K562 treated with DMSO at 1 percent for 4 hours (cell line): ENCODE results near the gene PCDHB7. TPM values are rescaled to one million over a fixed set of nuclear protein-coding genes. Genes with fewer than 3 reads are reported as not detected.

ENCODE experiments used
- total RNA-seq: library from RNA; unstranded; fragments of 300-600 nt; gene quantifications from 2 replicates; pipeline ENCODE4 v1.2.3, GENCODE V29; 2022; ENCODE audit not compliant: insufficient read depth

PCDHB7 gene
- not detected in 2 replicates for total RNA-seq

DNA sequence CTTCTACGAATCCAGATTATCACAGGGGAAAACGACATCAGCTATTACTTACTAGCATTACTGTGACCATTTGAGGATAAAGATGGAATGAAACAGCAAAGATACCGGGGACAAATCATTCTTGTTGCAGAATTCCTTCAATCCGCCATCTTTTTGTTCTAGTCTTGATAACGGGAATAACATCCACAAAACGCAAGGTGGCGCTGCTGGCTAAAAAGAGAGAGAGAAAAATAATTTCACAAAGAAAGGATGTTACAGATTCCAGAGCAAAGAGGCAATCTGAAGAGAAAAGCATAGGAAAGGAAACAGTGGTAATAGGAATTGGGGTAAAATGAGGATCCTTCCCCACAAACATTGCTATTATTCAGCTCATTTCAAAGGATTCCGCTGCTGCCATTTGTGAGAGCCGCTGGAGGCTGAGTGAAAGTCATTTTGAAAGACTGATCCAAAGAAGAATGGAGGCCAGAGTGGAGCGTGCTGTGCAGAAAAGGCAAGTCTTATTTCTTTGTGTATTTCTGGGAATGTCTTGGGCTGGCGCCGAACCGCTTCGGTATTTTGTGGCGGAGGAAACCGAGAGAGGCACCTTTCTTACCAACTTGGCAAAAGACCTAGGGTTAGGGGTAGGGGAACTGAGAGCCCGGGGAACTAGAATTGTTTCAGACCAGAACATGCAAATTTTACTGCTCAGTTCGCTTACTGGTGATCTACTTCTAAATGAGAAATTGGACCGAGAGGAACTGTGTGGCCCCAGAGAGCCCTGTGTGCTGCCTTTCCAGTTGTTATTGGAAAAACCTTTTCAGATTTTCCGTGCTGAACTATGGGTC lies at the start of gene PCDHB7:
Gene PCDHB7, plus strand, starts transcription at position 264 of the 824 bp plus-strand sequence. Its CDS starts 192 bp downstream, at position 456.

DNA sequence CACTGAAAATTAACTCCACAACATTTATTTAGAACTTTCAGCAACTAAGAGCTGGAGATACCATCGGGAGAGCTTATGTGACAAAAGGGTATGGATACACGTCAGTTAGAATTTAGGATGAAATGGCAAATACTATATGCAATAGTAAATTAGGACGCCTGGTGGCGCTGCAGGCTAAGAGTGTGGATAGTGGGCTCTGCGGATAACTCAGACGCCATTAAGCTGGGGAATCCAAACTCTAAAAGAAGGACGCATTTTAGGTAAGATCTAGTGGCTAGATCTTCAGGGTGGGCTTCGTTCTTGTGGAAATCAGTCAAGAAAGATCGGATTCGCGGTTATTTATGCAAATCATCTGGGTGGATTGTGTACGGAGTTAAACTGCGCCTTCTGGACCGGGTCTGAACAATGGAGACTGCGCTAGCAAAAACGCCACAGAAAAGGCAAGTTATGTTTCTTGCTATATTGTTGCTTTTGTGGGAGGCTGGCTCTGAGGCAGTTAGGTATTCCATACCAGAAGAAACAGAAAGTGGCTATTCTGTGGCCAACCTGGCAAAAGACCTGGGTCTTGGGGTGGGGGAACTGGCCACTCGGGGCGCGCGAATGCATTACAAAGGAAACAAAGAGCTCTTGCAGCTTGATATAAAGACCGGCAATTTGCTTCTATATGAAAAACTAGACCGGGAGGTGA lies 37.3 kb upstream of the PCDHB7 start, which contains the start of gene PCDHB5:
Gene PCDHB5, plus strand, starts transcription at position 177 of the 688 bp plus-strand sequence. Its CDS starts 229 bp downstream, at position 406.

DNA sequence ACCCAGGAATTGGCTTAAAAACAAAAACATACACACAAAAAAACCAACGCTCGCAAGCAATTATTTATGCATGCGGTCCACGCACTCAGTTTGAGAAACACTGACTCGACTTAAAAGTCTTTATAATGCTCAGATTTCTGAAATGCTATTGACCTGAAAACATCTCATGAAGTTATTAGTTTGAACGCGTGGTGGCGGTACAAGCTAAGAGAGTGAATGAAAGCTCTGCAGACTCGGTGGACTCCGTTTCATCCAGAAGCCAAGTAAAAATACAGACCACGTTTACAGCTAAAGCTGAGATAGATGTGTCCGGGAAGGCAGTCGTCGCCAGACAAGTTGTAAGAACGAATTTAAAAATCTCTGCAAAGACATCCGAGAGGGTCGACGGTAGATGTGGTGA lies 22.6 kb upstream of the PCDHB7 start, which contains the start of gene PCDHB6:
Gene PCDHB6, plus strand, starts transcription at position 246 of the 400 bp plus-strand sequence. CDS start 201 bp downstream, outside the sequence.

DNA sequence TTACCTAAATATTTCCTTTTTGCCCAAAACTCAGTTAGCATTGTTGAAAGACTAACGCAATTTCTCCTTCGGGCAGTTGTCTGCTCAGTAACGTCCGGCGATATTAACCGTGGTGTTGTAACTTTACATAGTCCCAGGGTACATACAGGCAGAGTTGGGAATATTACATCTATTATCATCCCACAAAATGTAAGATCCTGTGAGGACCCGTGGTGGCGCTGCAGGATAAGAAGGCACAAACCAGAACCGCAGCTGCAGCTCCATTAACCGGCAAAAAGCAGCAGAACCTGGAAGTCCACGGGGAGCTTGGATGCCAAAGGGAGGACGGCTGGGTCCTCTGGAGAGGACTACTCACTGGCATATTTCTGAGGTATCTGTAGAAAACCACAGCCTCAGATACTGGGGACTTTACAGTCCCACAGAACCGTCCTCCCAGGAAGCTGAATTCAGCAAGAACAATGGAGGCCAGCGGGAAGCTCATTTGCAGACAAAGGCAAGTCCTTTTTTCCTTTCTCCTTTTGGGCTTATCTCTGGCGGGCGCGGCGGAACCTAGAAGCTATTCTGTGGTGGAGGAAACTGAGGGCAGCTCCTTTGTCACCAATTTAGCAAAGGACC lies 5.2 kb downstream of the PCDHB7 start, which contains the start of gene PCDHB8:
Gene PCDHB8, plus strand, starts transcription at position 214 of the 615 bp plus-strand sequence. Its CDS starts 245 bp downstream, at position 459.

DNA sequence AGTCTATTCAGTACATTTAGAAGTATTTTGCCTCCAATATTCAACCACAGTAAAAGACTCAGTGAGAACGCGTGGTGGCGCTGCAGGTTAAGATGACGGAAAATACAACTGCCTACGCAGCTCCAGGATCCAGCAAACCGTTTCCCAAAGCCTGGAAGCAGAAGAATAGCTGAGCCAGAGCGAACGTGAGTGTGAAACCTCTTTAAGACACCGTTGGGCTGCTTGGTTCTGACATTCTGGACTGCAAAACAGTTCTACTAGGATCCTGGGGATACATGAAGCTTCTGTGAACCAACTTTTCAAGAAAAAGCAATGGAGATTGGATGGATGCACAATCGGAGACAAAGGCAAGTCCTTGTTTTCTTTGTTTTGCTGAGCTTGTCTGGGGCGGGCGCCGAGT lies 9.8 kb downstream of the PCDHB7 start, which contains the start of gene PCDHB16:
Gene PCDHB16, plus strand, starts transcription at position 140 of the 400 bp plus-strand sequence. Its CDS starts 173 bp downstream, at position 313.

DNA sequence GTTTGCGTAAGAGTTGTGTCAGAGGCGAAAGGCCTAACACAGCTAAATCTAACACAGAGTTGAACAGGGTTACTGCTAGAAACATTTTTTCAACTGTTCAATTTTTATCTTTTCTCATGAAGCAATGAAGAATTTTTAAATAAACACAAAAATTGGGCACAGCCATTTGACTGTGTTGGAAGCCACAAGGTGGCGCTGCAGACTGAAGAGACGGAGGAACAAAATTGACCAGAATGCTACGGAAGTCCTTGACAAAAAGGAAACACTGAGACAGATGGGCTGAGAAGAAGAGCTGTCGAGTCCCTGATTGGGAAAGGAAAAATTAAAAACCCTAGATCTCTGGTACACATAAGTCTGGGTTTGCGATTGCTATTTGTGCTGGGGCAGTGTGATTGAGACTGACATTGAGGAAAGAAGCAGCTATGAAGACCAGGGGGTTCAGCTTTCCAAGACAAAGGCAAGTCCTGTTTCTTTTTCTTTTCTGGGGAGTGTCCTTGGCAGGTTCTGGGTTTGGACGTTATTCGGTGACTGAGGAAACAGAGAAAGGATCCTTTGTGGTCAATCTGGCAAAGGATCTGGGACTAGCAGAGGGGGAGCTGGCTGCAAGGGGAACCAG lies 14.6 kb downstream of the PCDHB7 start, which contains the start of gene PCDHB9:
Gene PCDHB9, plus strand, starts transcription at position 265 of the 616 bp plus-strand sequence. Its CDS starts 158 bp downstream, at position 423.

DNA sequence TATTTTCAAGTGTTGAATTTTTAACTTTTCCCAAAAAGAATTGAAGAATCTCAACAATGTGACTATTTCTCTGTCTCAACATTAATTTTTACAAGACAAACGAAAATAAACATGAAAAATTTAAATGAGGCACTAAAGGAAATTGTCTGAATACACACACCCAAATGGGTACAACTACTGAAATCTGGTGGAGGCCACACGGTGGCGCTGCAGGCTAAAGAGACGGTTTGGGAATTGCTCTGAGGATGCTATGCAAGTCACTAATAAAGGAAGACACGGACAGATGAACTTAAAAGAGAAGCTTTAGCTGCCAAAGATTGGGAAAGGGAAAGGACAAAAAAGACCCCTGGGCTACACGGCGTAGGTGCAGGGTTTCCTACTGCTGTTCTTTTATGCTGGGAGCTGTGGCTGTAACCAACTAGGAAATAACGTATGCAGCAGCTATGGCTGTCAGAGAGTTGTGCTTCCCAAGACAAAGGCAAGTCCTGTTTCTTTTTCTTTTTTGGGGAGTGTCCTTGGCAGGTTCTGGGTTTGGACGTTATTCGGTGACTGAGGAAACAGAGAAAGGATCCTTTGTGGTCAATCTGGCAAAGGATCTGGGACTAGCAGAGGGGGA lies 19.8 kb downstream of the PCDHB7 start, which contains the start of gene PCDHB10:
Gene PCDHB10, plus strand, starts transcription at position 244 of the 616 bp plus-strand sequence. Its CDS starts 200 bp downstream, at position 444.

DNA sequence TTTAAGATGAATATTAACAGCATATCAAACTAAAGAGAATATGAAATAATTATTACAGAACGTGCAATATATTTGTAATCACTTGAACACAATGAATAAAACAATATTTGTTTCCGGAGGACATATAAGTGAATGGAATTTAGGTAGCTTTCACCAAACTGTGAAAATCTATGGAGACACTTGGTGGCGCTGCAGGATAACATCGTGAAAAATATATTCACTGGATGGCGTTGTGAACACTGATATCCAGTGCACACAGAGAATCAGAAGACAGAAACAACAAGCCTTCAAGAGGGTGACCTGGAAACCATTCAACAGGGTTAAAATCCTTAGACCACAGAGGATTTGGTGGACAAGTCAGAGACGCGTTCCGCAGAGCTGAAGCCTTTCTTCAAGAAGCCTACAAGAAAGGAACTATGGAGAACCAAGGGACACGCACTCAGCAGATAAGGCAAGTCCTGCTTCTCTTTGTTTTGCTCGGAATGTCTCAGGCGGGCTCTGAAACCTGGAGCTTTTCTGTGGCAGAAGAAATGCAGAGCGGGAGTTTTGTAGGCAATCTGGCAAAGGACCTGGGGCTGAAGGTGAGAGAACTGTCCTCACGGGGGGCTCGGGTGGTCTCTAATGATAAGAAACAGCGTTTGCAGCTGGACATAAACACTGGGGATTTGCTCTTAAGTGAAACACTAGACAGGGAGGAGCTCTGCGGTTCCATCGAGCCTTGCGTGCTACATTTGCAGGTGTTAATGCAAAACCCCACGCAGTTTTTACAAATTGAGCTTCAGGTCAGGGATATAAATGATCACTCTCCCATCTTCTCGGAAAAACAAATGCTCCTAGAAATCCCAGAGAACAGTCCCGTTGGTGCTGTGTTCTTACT lies 27.2 kb downstream of the PCDHB7 start, which contains the start of gene PCDHB11:
Gene PCDHB11, plus strand, starts transcription at position 269 of the 877 bp plus-strand sequence. Its CDS starts 148 bp downstream, at position 417.

DNA sequence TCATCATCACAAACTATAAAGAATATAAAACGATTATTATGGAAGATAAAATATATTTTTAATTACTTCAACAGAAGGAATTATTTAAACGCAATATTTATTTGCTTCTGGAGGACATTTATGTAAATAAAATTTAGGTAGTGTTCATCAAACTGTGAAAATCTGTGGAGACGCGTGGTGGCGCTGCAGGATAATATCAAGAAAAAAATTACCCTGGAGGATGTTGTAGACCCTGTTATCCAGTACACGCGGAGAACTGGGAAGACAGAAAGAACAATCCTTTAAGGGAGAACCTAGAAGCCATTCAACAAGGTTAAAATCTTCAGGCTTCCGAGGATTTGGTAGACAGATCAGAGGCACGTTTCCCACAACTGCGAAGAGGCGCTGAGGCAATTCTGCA lies 36.0 kb downstream of the PCDHB7 start, which contains the start of gene PCDHB12:
Gene PCDHB12, plus strand, starts transcription at position 242 of the 400 bp plus-strand sequence. CDS start 189 bp downstream, outside the sequence.

DNA sequence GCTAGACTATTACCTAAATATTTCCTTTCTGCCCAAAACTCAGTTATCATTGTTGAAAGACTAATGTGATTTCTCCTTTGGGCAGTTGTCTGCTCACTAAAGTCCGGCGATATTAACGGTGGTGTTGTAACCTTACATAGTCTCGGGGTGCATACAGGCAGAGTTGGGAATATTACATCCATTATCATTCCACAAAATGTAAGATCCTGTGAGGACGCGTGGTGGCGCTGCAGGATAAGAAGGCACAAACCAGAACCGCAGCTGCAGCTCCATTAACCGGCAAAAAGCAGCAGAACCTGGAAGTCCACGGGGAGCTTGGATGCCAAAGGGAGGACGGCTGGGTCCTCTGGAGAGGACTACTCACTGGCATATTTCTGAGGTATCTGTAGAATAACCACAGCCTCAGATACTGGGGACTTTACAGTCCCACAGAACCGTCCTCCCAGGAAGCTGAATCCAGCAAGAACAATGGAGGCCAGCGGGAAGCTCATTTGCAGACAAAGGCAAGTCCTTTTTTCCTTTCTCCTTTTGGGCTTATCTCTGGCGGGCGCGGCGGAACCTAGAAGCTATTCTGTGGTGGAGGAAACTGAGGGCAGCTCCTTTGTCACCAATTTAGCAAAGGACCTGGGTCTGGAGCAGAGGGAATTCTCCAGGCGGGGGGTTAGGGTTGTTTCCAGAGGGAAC lies 41.4 kb downstream of the PCDHB7 start, which contains the start of gene PCDHB13:
Gene PCDHB13, plus strand, starts transcription at position 264 of the 684 bp plus-strand sequence. Its CDS starts 205 bp downstream, at position 469.

DNA sequence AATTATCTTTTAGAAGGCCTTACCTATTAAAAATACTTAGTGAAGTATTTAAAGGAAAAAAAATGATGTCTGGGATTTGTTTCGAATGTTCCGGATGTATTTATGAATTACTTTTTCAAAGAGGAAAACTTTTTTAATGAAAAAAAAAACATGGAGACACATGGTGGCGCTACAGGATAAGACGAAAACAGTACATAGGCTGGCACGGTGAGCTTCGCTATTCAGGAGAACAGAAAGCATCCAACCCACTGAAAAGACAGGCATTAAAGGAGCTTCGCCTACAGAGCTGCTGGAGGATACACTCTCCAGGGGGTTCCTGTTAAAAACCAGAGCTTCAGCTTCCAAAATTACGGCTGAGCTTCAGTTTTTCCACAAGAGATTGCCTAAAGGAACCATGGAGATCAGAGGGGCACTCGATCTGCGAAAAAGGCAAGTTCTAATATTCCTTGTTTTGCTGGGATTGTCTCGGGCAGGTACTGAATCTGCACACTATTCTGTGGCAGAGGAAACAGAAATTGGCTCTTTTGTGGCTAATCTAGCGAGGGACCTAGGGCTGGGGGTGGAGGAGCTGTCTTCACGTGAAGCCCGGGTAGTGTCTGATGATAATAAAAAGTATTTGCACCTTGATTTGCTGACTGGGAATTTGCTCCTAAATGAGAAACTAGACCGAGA lies 50.8 kb downstream of the PCDHB7 start, which contains the start of gene PCDHB14:
Gene PCDHB14, plus strand, starts transcription at position 232 of the 672 bp plus-strand sequence. Its CDS starts 163 bp downstream, at position 395.

Other genes with a start within 250 kb of the PCDHB7 start
- gene PCDHAC1, start 246.3 kb upstream of the PCDHB7 start, total RNA-seq, result not detected in 2 replicates
- not detected in 2 replicates for gene PCDHAC2, start 206.2 kb upstream of the PCDHB7 start, total RNA-seq
- gene PCDHB1, start 121.3 kb upstream of the PCDHB7 start, total RNA-seq, result not detected in 2 replicates
- gene PCDHB2, start 78.0 kb upstream of the PCDHB7 start, total RNA-seq, result not detected in 2 replicates
- not detected in 2 replicates for gene PCDHB3, start 72.2 kb upstream of the PCDHB7 start, total RNA-seq
- not detected in 2 replicates for gene PCDHB4, start 50.8 kb upstream of the PCDHB7 start, total RNA-seq
- gene PCDHB5, start 37.4 kb upstream of the PCDHB7 start, total RNA-seq, result not detected in 2 replicates
- not detected in 2 replicates for gene PCDHB6, start 22.6 kb upstream of the PCDHB7 start, total RNA-seq
- not detected in 2 replicates for gene PCDHB8, start 5.1 kb downstream of the PCDHB7 start, total RNA-seq
- gene PCDHB16, start 9.7 kb downstream of the PCDHB7 start, total RNA-seq, result not detected in 2 replicates
- gene PCDHB9, start 14.5 kb downstream of the PCDHB7 start, total RNA-seq, result not detected in 2 replicates
- not detected in 2 replicates for gene PCDHB10, start 19.7 kb downstream of the PCDHB7 start, total RNA-seq
- gene PCDHB11, start 27.0 kb downstream of the PCDHB7 start, total RNA-seq, result not detected in 2 replicates
- not detected in 2 replicates for gene PCDHB12, start 36.1 kb downstream of the PCDHB7 start, total RNA-seq
- gene PCDHB13, start 41.3 kb downstream of the PCDHB7 start, total RNA-seq, result not detected in 2 replicates
- gene PCDHB14, start 50.7 kb downstream of the PCDHB7 start, total RNA-seq, result not detected in 2 replicates
- not detected in 2 replicates for gene PCDHB15, start 72.8 kb downstream of the PCDHB7 start, total RNA-seq
- not detected in 2 replicates for gene SLC25A2, start 131.4 kb downstream of the PCDHB7 start, total RNA-seq
- 87.4 and 92.8 TPM in 2 replicates for gene TAF7, start 148.1 kb downstream of the PCDHB7 start, total RNA-seq
- gene PCDHGA1, start 157.9 kb downstream of the PCDHB7 start, total RNA-seq, result 0.37 TPM in 1 of 2 replicates, not detected in the other
- gene PCDHGA2, start 166.1 kb downstream of the PCDHB7 start, total RNA-seq, result 0.12 TPM in 1 of 2 replicates, not detected in the other
- 0.46 TPM in 1 of 2 replicates, not detected in the other for gene PCDHGA3, start 171.2 kb downstream of the PCDHB7 start, total RNA-seq
- not detected in 2 replicates for gene PCDHGB1, start 177.5 kb downstream of the PCDHB7 start, total RNA-seq
- 0.42 and 0.76 TPM in 2 replicates for gene PCDHGA4, start 182.4 kb downstream of the PCDHB7 start, total RNA-seq
- 0.48 and 0.70 TPM in 2 replicates for gene PCDHGB2, start 187.3 kb downstream of the PCDHB7 start, total RNA-seq
- 0.16 TPM in 1 of 2 replicates, not detected in the other for gene PCDHGA5, start 191.5 kb downstream of the PCDHB7 start, total RNA-seq
- gene PCDHGB3, start 197.6 kb downstream of the PCDHB7 start, total RNA-seq, result 0.51 and 0.74 TPM in 2 replicates
- gene PCDHGA6, start 201.2 kb downstream of the PCDHB7 start, total RNA-seq, result 0.27 and 0.35 TPM in 2 replicates
- not detected in 2 replicates for gene PCDHGA7, start 210.1 kb downstream of the PCDHB7 start, total RNA-seq
- gene PCDHGB4, start 215.1 kb downstream of the PCDHB7 start, total RNA-seq, result 0.21 TPM in 1 of 2 replicates, not detected in the other
- gene PCDHGA8, start 220.0 kb downstream of the PCDHB7 start, total RNA-seq, result 0.24 TPM in 1 of 2 replicates, not detected in the other
- gene PCDHGB5, start 225.3 kb downstream of the PCDHB7 start, total RNA-seq, result not detected in 2 replicates
- not detected in 2 replicates for gene PCDHGA9, start 230.1 kb downstream of the PCDHB7 start, total RNA-seq
- not detected in 2 replicates for gene PCDHGB6, start 235.4 kb downstream of the PCDHB7 start, total RNA-seq
- not detected in 2 replicates for gene PCDHGA10, start 240.3 kb downstream of the PCDHB7 start, total RNA-seq
- not detected in 2 replicates for gene PCDHGB7, start 245.0 kb downstream of the PCDHB7 start, total RNA-seq
- not detected in 2 replicates for gene PCDHGA11, start 248.4 kb downstream of the PCDHB7 start, total RNA-seq